NCI-H1436 treated with DMSO at 0.1 percent for 48 hours (cell line): ENCODE data around the gene WNT7A.

Experiments used
- DNase-seq: peaks from one replicate; lab custom pipeline; 2025; lab: John Stamatoyannopoulos, UW

Gene WNT7A

GRCh38 chr3:13884851-13885703 lies 5.2 kb upstream of the WNT7A start:
- no peak for DNase-seq

GRCh38 chr3:13883681-13884080 lies 3.8 kb upstream of the WNT7A start:
- no peak for DNase-seq

GRCh38 chr3:13882876-13883275 lies 3.0 kb upstream of the WNT7A start:
- no peak for DNase-seq

- DNase-seq: no peak
Observed at GRCh38 chr3:13881536-13882410, 1.9 kb upstream of the WNT7A start.

GRCh38 chr3:13880811-13881156 lies 913 bp upstream of the WNT7A start:
- no peak for DNase-seq

GRCh38 chr3:13879102-13879945 lies 547 bp downstream of the WNT7A start:
- no peak for DNase-seq

- no peak for DNase-seq
Observed at GRCh38 chr3:13878281-13879101, 1.4 kb downstream of the WNT7A start.

GRCh38 chr3:13877911-13878280 lies 2.0 kb downstream of the WNT7A start:
- no peak for DNase-seq

GRCh38 chr3:13876451-13877100 lies 3.3 kb downstream of the WNT7A start:
- no peak for DNase-seq

GRCh38 chr3:13874891-13875290 lies 5.0 kb downstream of the WNT7A start:
- DNase-seq: no peak

- DNase-seq: no peak
Observed at GRCh38 chr3:13873818-13874217, 6.1 kb downstream of the WNT7A start.

- DNase-seq: no peak
Observed at GRCh38 chr3:13872451-13872850, 7.4 kb downstream of the WNT7A start.

GRCh38 chr3:13871791-13872190 lies 8.1 kb downstream of the WNT7A start:
- DNase-seq: no peak

- DNase-seq: no peak
Observed at GRCh38 chr3:13870902-13871301, 9.0 kb downstream of the WNT7A start.

- DNase-seq: no peak
Observed at GRCh38 chr3:13869761-13870343, 10.0 kb downstream of the WNT7A start.

GRCh38 chr3:13868844-13869724 lies 10.8 kb downstream of the WNT7A start:
- no peak for DNase-seq

- no peak for DNase-seq
Observed at GRCh38 chr3:13867732-13868131, 12.1 kb downstream of the WNT7A start.

- no peak for DNase-seq
Observed at GRCh38 chr3:13866041-13866965, 13.6 kb downstream of the WNT7A start.
